Activated CD8-positive, alpha-beta memory T cell treated with anti-CD3 and anti-CD28 coated beads, Interleukin-2, amount 50 U/mL, for 1 hour (primary cell): ENCODE measurements around the gene RPS19.
"Not testable (repeated sequence)": the region's sequence is repeated elsewhere in the genome, so short reads cannot be mapped to it uniquely, and the experiment has no call there.

Source experiments
- DNase-seq: peaks from one replicate; pipeline ENCODE4 v3.0.0-alpha.2; 2020; ENCODE audit errors: extremely low read depth

RPS19 gene

DNA sequence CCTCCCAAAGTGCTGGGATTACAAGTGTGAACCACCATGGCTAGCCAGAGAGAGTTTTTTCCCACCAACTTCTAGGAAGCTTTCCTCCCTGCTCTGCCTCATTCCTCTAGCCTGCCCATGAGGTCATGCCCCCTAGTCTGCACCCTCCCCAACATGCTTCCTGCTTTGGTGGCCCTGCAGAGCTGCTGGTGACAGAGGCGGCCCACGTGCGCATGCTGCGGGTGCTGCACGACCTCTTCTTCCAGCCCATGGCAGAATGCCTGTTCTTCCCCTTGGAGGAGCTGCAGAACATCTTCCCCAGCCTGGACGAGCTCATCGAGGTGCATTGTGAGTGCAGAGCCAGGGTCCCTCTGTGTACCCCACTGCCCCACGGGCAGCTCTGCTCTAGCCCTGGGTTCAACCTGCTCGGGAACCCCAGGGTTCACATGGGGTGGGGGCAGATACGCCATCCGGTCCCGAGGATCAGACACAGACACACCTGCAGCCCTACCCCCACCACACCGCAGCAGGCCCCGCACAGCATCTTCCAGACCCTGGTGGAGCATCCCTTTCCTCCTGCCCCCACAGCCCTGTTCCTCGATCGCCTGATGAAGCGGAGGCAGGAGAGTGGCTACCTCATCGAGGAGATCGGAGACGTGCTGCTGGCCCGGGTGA, 41.8 kb downstream of the RPS19 start:
- DNase-seq, result no peak

DNA sequence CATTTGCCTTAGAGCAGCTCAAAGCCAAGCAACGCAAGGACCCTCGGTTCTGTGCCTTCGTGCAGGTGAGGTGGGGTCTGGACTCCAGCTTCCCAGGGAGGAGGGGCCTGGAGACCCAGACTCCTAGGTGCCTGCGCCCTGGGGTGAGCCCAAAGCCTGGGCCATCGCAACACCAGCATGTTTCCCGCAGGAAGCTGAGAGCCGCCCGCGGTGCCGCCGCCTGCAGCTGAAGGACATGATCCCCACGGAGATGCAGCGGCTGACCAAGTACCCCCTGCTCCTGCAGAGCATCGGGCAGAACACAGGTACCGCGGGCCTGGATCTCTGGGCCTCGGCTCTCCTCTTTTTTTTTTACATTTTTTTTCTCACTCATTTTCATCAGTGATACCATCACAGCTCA, 42.5 kb downstream of the RPS19 start:
- no peak for DNase-seq

DNA sequence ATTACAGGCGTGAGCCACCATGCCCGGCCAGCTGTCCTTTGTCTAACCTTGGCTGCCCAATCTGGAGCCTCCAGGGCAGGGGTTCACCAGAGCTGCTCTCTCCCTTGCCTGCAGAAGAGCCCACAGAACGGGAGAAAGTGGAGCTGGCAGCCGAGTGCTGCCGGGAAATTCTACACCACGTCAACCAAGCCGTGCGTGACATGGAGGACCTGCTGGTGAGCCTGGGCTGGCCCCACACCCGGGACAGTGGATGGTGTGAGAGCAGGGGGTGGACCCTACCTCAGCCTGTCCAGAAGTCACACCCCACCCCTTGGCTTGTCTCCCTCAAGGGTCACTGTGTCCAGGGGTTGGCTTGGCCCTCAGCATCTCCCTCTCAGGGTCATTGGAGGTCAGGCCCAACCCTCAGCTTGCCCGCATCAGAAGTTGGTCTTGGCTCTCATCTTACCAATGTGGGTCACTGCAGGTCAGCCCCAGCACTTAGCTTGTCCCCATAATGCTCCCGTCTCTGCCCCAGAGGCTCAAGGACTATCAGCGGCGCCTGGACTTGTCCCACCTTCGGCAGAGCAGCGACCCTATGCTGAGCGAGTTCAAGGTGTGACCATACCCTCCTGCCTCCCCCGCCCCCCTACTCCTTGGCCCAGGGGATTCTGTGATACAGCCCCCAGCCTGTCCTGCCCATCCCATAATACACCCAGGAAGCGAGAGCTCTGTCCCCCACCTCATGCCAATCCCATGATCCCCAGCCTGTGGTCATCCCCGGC, 43.3 kb downstream of the RPS19 start:
- no peak for DNase-seq

- no peak for DNase-seq
Observed at GRCh38 chr19:41904118-41904870, 44.2 kb downstream of the RPS19 start.

DNA sequence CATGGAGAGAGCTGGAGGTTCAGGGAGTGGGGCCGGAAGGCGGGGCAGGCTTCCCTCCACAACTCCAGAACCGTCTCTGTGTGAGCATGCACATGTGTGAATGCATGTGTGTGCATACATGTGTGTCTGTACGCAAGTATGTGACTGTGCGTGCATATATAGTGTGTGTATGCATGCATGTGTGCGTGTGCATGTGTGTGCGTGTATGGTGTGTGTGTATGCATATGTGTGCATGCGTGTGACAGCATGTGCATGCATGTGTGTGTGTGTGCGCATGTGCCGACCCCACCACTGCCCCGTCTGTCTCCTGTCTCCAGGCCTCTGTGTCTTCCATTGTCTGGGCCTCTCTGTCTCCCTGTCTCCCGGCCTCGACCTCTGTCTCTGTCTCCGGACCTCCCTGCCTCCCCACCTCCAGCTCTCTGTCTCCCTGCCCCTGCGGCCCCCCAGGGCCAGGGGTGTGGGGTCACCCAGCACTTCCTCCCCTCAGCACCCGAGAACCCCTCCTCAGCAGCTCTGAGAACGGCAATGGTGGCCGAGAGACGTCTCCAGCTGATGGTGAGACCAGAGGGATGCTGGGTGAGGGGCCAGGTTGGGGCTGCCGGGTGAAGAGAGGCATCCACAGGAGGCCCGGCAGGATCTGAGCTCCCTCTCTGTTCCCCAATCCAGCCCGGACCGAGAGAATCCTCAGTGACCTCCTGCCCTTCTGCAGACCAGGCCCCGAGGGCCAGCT, 45.4 kb downstream of the RPS19 start:
- no peak for DNase-seq

GRCh38 chr19:41906271-41906670, 46.2 kb downstream of the RPS19 start:
- no peak for DNase-seq

- no peak for DNase-seq
Observed at GRCh38 chr19:41906916-41907680, 47.0 kb downstream of the RPS19 start.

DNA sequence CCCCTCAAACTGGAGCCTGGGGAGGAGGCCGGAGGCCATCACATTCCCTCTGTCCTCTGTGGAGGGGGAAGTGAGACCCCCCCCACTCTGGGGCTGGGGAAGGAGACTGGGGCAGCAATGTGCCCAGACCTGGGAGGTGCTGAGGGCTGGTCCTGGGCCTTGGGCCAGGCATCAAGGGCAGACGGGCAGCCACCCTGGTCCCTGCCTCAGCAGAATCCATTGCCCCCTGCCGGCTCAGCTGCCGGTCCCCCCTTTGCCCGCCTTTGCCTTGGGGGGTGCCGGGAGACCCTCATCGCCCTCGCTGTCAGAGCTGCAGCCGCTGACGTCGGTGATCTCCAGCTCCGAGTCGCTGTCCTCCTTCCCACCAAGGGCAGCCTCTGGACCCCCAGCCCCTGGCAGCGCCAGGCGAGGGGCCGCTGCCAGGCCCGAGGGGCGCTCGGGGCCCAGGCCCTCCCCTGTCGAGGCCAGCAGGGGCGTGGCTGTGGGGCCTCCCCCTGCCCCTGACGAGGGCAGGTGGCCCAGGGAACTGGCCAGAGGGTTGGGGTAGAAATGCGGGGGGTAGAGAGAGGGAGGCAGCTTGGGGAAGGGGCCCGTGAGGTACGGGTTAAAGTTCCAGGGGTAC, 48.0 kb downstream of the RPS19 start:
- DNase-seq, result no peak

- DNase-seq, result no peak
Observed at GRCh38 chr19:41908724-41909464, 48.8 kb downstream of the RPS19 start.

DNA sequence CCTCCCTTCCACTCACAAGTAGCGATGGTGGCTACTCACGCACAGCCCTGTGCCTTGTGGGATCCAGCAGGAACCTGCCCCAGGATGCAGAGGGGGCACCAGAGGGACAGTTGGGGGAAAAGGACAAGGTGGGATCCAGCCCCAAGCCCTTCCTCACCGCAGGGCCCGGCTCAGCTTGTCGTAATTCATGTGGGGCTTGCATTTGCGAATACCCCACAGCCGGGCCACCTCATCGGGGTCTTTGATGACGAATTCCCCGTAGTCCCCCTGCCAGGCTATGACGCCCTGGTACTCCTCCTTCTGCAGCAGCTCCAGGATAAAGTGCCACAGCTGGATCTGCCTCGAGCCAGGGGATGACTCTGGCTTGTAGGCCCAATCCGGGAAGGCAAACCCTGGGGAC, 49.7 kb downstream of the RPS19 start:
- no peak for DNase-seq

DNA sequence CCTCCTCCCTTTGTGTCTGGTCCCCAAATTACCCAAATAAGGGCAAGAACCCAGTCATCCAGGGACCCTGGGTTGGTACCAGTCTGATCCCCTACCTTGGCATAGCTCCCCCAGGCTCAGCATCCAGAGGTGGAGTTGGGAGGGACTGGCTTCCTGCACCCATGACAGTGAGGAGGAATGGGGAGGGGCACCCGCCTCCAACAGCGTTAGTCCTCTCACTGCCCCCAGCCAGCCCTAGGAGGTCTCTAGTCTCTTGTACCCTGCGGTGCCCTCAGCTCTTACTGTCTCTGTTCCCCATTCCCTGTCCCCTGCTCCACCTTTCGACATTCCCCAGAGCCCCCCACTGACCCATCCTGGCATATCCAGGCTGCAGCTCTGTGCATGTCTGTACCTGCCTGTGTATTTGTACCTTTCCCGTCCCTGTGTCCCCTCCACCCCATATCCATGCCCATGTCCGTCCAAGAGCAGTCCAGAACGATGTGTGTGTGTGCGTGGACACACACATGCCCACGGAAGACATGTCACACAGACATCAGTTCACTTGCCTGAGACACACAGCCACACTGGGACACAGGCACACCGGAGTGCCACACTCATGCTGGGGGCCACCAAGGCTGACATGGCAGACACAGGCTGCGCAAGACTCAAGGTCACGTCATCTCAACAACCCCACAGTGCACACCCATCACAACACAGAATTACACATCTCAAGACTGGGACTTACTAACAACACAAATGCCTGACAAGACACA, 50.4 kb downstream of the RPS19 start:
- DNase-seq, result no peak

DNA sequence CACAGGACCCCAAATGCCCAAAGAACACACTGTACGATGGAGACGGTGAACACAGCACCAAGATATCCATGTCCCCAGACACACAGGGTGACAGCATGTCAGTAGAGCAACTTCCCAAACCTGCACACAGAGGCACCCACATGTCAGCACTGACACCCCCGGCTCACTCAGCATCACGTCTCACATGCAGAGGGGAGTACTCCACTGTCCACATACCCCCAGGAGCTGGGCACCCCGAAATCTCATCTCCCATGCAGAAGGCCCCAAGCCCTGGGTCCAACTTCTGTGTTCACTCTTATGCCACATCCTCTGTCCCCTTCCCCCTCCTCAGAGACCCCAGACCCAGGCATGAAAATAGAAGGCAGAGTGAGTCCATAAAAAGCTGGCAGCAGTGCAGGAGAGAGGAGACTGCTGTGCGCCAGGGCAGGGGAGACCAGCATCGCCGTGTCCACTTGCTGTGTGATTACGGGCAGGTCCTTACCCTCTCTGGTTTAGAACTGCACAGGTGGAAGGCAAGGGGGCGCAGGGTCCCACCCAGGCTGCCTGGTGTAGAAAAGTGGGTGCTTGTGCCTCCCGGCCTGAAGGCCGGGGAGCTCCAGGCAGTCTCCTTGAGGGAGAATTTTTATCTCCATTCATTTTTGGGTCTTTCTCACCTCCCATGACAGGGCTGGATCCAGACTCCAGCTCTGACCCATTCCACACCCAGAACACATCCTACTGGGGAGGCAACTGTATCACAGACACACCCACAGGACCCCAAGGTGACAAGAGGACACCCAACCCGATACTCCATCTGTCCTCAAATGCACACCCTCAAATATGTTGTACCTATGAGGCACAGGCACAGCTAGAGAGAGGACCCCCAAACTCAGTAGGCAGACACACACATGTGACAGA, 51.2 kb downstream of the RPS19 start:
- no peak for DNase-seq

- no peak for DNase-seq
Observed at GRCh38 chr19:41911889-41912731, 52.1 kb downstream of the RPS19 start.

GRCh38 chr19:41912899-41913537, 53.0 kb downstream of the RPS19 start:
- no peak for DNase-seq

DNA sequence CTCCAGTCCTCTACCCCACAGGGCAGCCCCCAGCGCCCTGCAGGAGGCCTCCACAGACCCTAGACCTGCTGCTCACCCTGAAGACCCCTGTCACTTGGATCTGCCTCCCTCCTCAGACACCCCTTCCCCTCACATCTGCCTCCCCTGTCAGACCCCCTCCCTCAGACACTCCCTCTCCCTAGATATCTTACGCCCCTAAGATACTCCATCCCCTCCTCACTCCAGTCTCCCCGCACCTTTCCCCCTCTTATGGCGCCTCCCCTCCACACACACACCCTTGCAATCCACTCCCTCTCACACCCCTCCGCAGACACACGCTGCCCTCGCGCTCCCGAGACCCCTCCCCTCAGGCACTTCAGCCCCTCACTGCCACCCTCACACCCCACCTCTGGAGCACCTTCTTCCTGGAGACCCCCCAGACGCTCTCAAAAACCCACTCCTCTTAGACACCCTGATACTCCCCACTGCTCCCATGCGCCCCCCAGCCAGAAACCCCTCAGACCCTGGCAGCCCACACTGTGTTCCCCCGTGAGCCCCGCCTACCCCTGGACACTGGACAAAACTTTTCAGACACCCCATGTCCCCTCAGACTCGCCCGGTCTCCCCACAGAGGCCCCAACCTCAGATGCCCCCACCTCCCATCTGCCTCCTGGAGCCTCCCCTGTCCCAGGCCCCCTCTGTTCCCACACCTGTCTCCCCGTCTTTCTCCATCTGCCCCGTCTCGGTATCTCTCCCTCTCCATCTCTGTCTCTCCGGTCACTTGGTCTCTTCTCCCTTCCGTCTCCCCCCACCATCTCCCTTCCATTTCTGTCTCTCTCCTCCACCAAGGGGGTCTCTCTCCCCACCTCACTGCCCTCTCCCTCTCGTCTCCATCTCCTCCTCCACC, 53.7 kb downstream of the RPS19 start:
- no peak for DNase-seq

- DNase-seq, result not testable (repeated sequence)
Observed at GRCh38 chr19:41914424-41914834, 54.4 kb downstream of the RPS19 start.
